ENCODE measurements around the gene UNC5A.

GRCh38 chr5:176830422-176830994 is 20.1 kb downstream of the UNC5A start:
- TF ChIP-seq CTCF (IDR thresholded peaks at IDR 0.05) = no peak
- no peak for TF ChIP-seq POLR2A (IDR thresholded peaks at IDR 0.05)

Data from heart left ventricle (tissue), 13 donors.